Panc1 (cell line): ENCODE measurements around the gene LETMD1. TPM values are rescaled to one million over a fixed set of nuclear protein-coding genes. Genes with fewer than 3 reads are reported as not detected.
"Not testable (repeated sequence)": the region's sequence is repeated elsewhere in the genome, so short reads cannot be mapped to it uniquely, and the experiment has no call there.

Source experiments
- ATAC-seq: fragments of 200-7000 bp; cut with Tn5 transposase; 2 replicates; pipeline ENCODE4 v1.9.1; 2020; ENCODE audit warnings: mild to moderate bottlenecking, moderate library complexity
- BruUV-seq: library from RNA; stranded (reverse); fragments of 400-500 nt; replicated peaks from 2 replicates; lab custom pipeline; 2021; lab: Mats Ljungman, UMichigan
- CTCF ChIA-PET: fragments of 300-600 bp; sonication (Branson Sonifier 250); formaldehyde crosslinking; loops from one replicate; lab custom pipeline; 2022; ENCODE audit warnings: antibody characterized with exemption; lab: Charles Lee
- POLR2A ChIA-PET: fragments of 300-600 bp; sonication (Branson Sonifier 250); formaldehyde crosslinking; loops from one replicate; lab custom pipeline; 2022; ENCODE audit warnings: antibody characterized with exemption; lab: Charles Lee
- DNase-seq: peaks from one replicate; pipeline ENCODE4 v3.0.0-alpha.2; 2010; ENCODE audit warnings: low read depth, low spot score
- H3K27ac ChIP-seq: 2 replicates; pipeline ENCODE4 v1.5.1; 2011; ENCODE audit warnings: mild to moderate bottlenecking, low read length, inconsistent platforms
- H3K27me3 ChIP-seq: fragments of 200-500 bp; sonication (Bioruptor generic); 2 replicates; pipeline ENCODE4 v1.6.0; 2014; ENCODE audit warnings: low read length, inconsistent platforms; ENCODE audit not compliant: control insufficient read depth, insufficient read depth
- H3K36me3 ChIP-seq: fragments of 200-500 bp; sonication (Bioruptor generic); 2 replicates; pipeline ENCODE4 v1.5.1; 2014; ENCODE audit warnings: inconsistent platforms, mild to moderate bottlenecking, low read length, moderate library complexity; ENCODE audit not compliant: control insufficient read depth, insufficient read depth
- H3K4me1 ChIP-seq: 2 replicates; pipeline ENCODE4 v1.5.1; 2011; ENCODE audit warnings: inconsistent platforms, mild to moderate bottlenecking, low read length, moderate library complexity; ENCODE audit not compliant: control insufficient read depth, insufficient read depth
- H3K4me3 ChIP-seq, 2 experiments: 2 replicates each; pipeline ENCODE4 v1.5.1; 2011 to 2012; ENCODE audit warnings: low read depth in 2 of 2, low read length in 2 of 2, mild to moderate bottlenecking in 2 of 2, inconsistent platforms in 1 of 2, moderate library complexity in 1 of 2
- H3K9me3 ChIP-seq: fragments of 200-500 bp; sonication (Bioruptor generic); 2 replicates; pipeline ENCODE4 v1.5.1; 2014; ENCODE audit warnings: low read depth, mild to moderate bottlenecking, inconsistent platforms, low read length, moderate library complexity; ENCODE audit not compliant: control insufficient read depth, insufficient read depth
- CTCF ChIP-seq: fragments of 450-650 bp; IDR thresholded peaks from 2 replicates; pipeline ENCODE4 v1.5.1; 2017; ENCODE audit warnings: mild to moderate bottlenecking
- POLR2AphosphoS5 ChIP-seq: IDR thresholded peaks from 2 replicates; pipeline ENCODE4 v1.6.1; 2012; ENCODE audit warnings: mild to moderate bottlenecking, low read depth, low read length, moderate library complexity
- REST ChIP-seq, 2 experiments: IDR thresholded peaks; 2 replicates each; pipeline ENCODE4 v1.6.1; 2011 to 2012; ENCODE audit warnings: low read depth in 2 of 2, control low read depth in 1 of 2, low read length in 1 of 2, mild to moderate bottlenecking in 1 of 2, moderate library complexity in 1 of 2; ENCODE audit not compliant: insufficient read depth in 1 of 2
- SIN3A ChIP-seq: IDR thresholded peaks from 2 replicates; pipeline ENCODE4 v1.6.1; 2012; ENCODE audit warnings: low read depth, mild to moderate bottlenecking, low read length, moderate library complexity, borderline replicate concordance; ENCODE audit not compliant: insufficient read depth
- TCF7L2 ChIP-seq: IDR thresholded peaks from 2 replicates; pipeline ENCODE4 v1.6.1; 2011; ENCODE audit warnings: mild to moderate bottlenecking, low read depth, low read length, inconsistent platforms
- in situ Hi-C: cut with HindIII; loops from 2 replicates; pipeline ENCODE4 v1.10.0; 2016; ENCODE audit warnings: low sequenced_read_pairs, low pct_unique_long_range_greater_than_20kb
- intact Hi-C: fragments of 100-400 bp; cut with micrococcal nuclease; formaldehyde crosslinking; loops from one replicate; pipeline ENCODE4 v1.10.0; 2022; ENCODE audit not compliant: unreplicated experiment
- total RNA-seq: library from RNA; stranded (reverse); gene quantifications from one replicate; pipeline ENCODE4 v1.2.1, GENCODE V29; 2021; ENCODE audit not compliant: unreplicated experiment

LETMD1 gene
- total RNA-seq, 1 experiment from 2014 or later = 47.9 TPM

GRCh38 chr12:51013441-51013840 is 34.7 kb upstream of the LETMD1 start:
- no peaks in the 10 kb centered on the region for H3K4me1 ChIP-seq
- POLR2A ChIA-PET = no interaction called here

GRCh38 chr12:51014467-51014866 is 33.7 kb upstream of the LETMD1 start:
- POLR2A ChIA-PET = not testable (repeated sequence)

More at GRCh38 chr12:51013441-51013840, 34.7 kb upstream of the LETMD1 start:
- no peaks in the 10 kb centered on the region for H3K36me3 ChIP-seq
- DNase-seq (no peak), ATAC-seq (no peak)
- CTCF ChIA-PET = no interaction called here
- BruUV-seq = no TSS peak
- in situ Hi-C loops (no loop called here), intact Hi-C loops (no loop called here)
- H3K27me3 ChIP-seq = no peaks in the 10 kb centered on the region
- TF ChIP-seq CTCF (no peak), TCF7L2 (no peak), REST (IDR thresholded peaks at IDR 0.05; ENCODE audit: insufficient read depth in 1 of 2, low read depth in 2 of 2, low read length in 1 of 2) (no peak), SIN3A (no peak), POLR2AphosphoS5 (no peak)
- no peak overlapping the region for H3K27ac ChIP-seq
- no peak overlapping the region for H3K4me3 ChIP-seq
- H3K9me3 ChIP-seq = no peaks in the 10 kb centered on the region

GRCh38 chr12:51017452-51017851 is 30.7 kb upstream of the LETMD1 start:
- POLR2A ChIA-PET = no interaction called here
- BruUV-seq = no TSS peak

More at GRCh38 chr12:51014467-51014866, 33.7 kb upstream of the LETMD1 start:
- H3K4me1 ChIP-seq, BruUV-seq, H3K4me3 ChIP-seq, H3K27me3 ChIP-seq, in situ Hi-C loops, intact Hi-C loops, ATAC-seq, H3K27ac ChIP-seq, H3K36me3 ChIP-seq, DNase-seq, CTCF ChIA-PET, H3K9me3 ChIP-seq: not testable (repeated sequence)

More at GRCh38 chr12:51017452-51017851, 30.7 kb upstream of the LETMD1 start:
- DNase-seq = no peak
- no peak for ATAC-seq
- Histone ChIP-seq H3K27me3 (no peaks in the 10 kb centered on the region), H3K4me3 (no peak overlapping the region), H3K4me1 (no peaks in the 10 kb centered on the region), H3K9me3 (no peaks in the 10 kb centered on the region), H3K27ac (no peak overlapping the region), H3K36me3 (no peaks in the 10 kb centered on the region)
- TF ChIP-seq REST (IDR thresholded peaks at IDR 0.05; ENCODE audit: insufficient read depth in 1 of 2, low read depth in 2 of 2, low read length in 1 of 2) (no peak), SIN3A (no peak), TCF7L2 (no peak), POLR2AphosphoS5 (no peak), CTCF (no peak)
- CTCF ChIA-PET = no interaction called here
- intact Hi-C loops (no loop called here), in situ Hi-C loops (no loop called here)
